ENCODE measurements around the gene QRICH1. TPM values are rescaled to one million over a fixed set of nuclear protein-coding genes. Genes with fewer than 3 reads are reported as not detected.

The QRICH1 gene
- total and polyA plus RNA-seq, 10 of the 15 experiments (the other 5 are each of a cell fraction or from before 2014, with no cell fraction given), result 22.2 to 116 (median 81.4) TPM

DNA sequence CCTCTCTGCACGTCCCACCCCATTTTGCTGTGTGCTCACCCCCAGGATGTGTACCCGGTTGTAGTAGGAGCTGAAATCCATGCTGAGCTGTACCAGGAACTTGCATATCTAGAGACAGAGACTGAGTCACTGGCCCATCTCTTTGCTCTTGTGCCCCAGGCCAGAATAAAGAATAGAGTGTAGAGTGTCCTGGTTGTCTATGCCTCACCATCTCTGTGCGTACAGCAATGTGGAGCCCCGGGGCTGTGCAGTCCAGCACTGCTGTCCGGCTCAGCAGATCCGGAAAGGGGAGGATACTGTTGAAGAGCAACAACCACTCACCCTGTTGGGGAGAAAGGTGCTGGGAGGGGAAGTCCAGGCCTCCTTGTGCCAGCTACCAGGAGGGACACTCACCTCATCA is 78.1 kb downstream of the QRICH1 start:
- CTCF ChIA-PET, result interaction anchor here (3.3 kb wide), 1 partner anchor 26 kb away, joined by 21 read pairs; the partner anchor contains the start of gene P4HTM
- WGBS (ENCODE audit: insufficient coverage, insufficient replicate concordance, low lambda C conversion rate, missing lambda C conversion rate), result 97% methylated on average over 6 of the region's 6 CpGs

DNA sequence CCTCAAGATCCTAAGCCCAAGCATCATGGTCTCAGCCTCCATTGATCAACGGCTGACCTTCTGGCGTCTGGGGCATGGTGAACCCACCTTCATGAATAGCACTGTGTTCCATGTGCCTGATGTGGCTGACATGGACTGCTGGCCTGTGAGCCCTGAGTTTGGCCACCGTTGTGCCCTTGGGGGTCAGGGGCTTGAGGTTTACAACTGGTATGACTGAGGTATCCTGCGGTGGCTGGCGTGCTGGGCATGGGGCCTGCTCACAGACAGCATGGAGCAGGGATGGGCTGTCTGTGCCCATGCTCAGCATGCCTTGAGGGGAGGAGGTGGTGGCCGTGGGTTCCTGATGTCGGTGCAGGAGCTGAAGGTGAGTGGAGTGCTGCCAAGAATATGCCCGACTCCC is 78.8 kb downstream of the QRICH1 start:
- BruUV-seq (replicated peaks), result no TSS peak
- intact Hi-C loops (cut with micrococcal nuclease; ENCODE audit: unreplicated experiment), result loop anchor here (2.0 kb wide), 1 partner anchor 26 kb away; no protein-coding TSS in a partner anchor
- H4K20me1 ChIP-seq (ENCODE audit: control insufficient read depth, insufficient read depth), result 0 out of 2 replicates have a peak, but pooled peaks cover 3% of the 10 kb centered on the region
- no peak overlapping the region for H3K4me3 ChIP-seq
- peaks cover 24 to 30% of the 10 kb centered on the region in 2 experiments for H3K36me3 ChIP-seq (ENCODE audit: control insufficient read depth in 2 of 2, insufficient read depth in 2 of 2, low read length in 1 of 2)
- ChIA-PET POLR2A (interaction anchor here (1.0 kb wide), 1 partner anchor 27 kb away, joined by 3 read pairs; no protein-coding TSS in a partner anchor), SMC1A (ENCODE audit: uncharacterized antibody, unreplicated experiment) (interaction anchor here (1.0 kb wide), 1 partner anchor 27 kb away, joined by 3 read pairs; no protein-coding TSS in a partner anchor), RAD21 (ENCODE audit: unreplicated experiment) (no interaction called here), CTCF (interaction anchor here (1.6 to 3.3 kb wide), 2 partner anchors 19 to 26 kb away, joined by 6 to 21 read pairs; partner anchors contain the start of gene P4HTM)
- H3K27me3 ChIP-seq (replicated peaks in 1 of 2; ENCODE audit: control insufficient read depth in 2 of 2, insufficient read depth in 2 of 2, low read length in 1 of 2), result no peaks in the 10 kb centered on the region
- in situ Hi-C loops (cut with MboI), result no loop called here
- H3K9me3 ChIP-seq (replicated peaks; ENCODE audit: control insufficient read depth, insufficient read depth, low read length), result no peaks in the 10 kb centered on the region
- H2AFZ ChIP-seq (ENCODE audit: control insufficient read depth, low read depth, low read length), result no peak overlapping the region
- ATAC-seq (no peak), FAIRE-seq (no peak), DNase-seq (ENCODE audit: low read depth, low spot score) (no peak)
- H3K4me1 ChIP-seq (ENCODE audit: control insufficient read depth, insufficient read depth, low read length), result peaks cover 5% of the 10 kb centered on the region; the same call in 1 of the 2 replicates
- H3K9ac ChIP-seq (ENCODE audit: control insufficient read depth, insufficient read depth, low read length), result no peak overlapping the region
- H3K4me2 ChIP-seq (ENCODE audit: control insufficient read depth, insufficient read depth), result no peak overlapping the region
- H3K79me2 ChIP-seq (ENCODE audit: control insufficient read depth, insufficient read depth, low read length), result peaks cover 16% of the 10 kb centered on the region
- no peak overlapping the region for H3K27ac ChIP-seq (ENCODE audit: control insufficient read depth, insufficient read depth)
- 96% methylated on average over 8 of the region's 8 CpGs for WGBS (ENCODE audit: insufficient coverage, insufficient replicate concordance, low lambda C conversion rate, missing lambda C conversion rate)
- TF ChIP-seq POU2F2 (IDR thresholded peaks at IDR 0.05; ENCODE audit: borderline replicate concordance, low read depth, low read length), result no peak
- TF ChIP-seq SRF (IDR thresholded peaks at IDR 0.05; ENCODE audit: low read depth in 2 of 2, low read length in 2 of 2), result no peak
- TF ChIP-seq IKZF1 (conservative IDR thresholded peaks at IDR 0.05), result no peak
- no peak for TF ChIP-seq SMAD5 (IDR thresholded peaks at IDR 0.05; ENCODE audit: low read depth)
- TF ChIP-seq SIN3A (IDR thresholded peaks at IDR 0.05; ENCODE audit: low read depth, low read length), result no peak
- no peak for TF ChIP-seq FOXK2 (IDR thresholded peaks at IDR 0.05)
- no peak for TF ChIP-seq NRF1 (conservative IDR thresholded peaks at IDR 0.05; ENCODE audit: low read depth, low read length)
- TF ChIP-seq, protein P1, sequence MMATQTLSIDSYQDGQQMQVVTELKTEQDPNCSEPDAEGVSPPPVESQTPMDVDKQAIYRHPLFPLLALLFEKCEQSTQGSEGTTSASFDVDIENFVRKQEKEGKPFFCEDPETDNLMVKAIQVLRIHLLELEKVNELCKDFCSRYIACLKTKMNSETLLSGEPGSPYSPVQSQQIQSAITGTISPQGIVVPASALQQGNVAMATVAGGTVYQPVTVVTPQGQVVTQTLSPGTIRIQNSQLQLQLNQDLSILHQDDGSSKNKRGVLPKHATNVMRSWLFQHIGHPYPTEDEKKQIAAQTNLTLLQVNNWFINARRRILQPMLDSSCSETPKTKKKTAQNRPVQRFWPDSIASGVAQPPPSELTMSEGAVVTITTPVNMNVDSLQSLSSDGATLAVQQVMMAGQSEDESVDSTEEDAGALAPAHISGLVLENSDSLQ (IDR thresholded peaks at IDR 0.05), result no peak
- TF ChIP-seq, protein P2, sequence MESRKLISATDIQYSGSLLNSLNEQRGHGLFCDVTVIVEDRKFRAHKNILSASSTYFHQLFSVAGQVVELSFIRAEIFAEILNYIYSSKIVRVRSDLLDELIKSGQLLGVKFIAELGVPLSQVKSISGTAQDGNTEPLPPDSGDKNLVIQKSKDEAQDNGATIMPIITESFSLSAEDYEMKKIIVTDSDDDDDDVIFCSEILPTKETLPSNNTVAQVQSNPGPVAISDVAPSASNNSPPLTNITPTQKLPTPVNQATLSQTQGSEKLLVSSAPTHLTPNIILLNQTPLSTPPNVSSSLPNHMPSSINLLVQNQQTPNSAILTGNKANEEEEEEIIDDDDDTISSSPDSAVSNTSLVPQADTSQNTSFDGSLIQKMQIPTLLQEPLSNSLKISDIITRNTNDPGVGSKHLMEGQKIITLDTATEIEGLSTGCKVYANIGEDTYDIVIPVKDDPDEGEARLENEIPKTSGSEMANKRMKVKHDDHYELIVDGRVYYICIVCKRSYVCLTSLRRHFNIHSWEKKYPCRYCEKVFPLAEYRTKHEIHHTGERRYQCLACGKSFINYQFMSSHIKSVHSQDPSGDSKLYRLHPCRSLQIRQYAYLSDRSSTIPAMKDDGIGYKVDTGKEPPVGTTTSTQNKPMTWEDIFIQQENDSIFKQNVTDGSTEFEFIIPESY (IDR thresholded peaks at IDR 0.05), result no peak

More for the DNA sequence above, 78.1 kb downstream of the QRICH1 start:
- POLR2A ChIA-PET, result no interaction called here
- 0 out of 2 replicates have a peak, but pooled peaks cover 3% of the 10 kb centered on the region for H4K20me1 ChIP-seq (ENCODE audit: control insufficient read depth, insufficient read depth)
- H3K9ac ChIP-seq (ENCODE audit: control insufficient read depth, insufficient read depth, low read length), result no peak overlapping the region
- in situ Hi-C loops (cut with MboI), result no loop called here
- H2AFZ ChIP-seq (ENCODE audit: control insufficient read depth, low read depth, low read length), result no peak overlapping the region
- DNase-seq (ENCODE audit: low read depth, low spot score) (no peak), ATAC-seq (no peak), FAIRE-seq (no peak)
- no peak overlapping the region for H3K4me3 ChIP-seq
- BruUV-seq (replicated peaks), result TSS peak; percentile 56
- no peaks in the 10 kb centered on the region for H3K9me3 ChIP-seq (replicated peaks; ENCODE audit: control insufficient read depth, insufficient read depth, low read length)
- no peak overlapping the region for H3K4me2 ChIP-seq (ENCODE audit: control insufficient read depth, insufficient read depth)
- H3K4me1 ChIP-seq (ENCODE audit: control insufficient read depth, insufficient read depth, low read length), result peaks cover 5% of the 10 kb centered on the region; the same call in 1 of the 2 replicates
- TF ChIP-seq, protein P3, sequence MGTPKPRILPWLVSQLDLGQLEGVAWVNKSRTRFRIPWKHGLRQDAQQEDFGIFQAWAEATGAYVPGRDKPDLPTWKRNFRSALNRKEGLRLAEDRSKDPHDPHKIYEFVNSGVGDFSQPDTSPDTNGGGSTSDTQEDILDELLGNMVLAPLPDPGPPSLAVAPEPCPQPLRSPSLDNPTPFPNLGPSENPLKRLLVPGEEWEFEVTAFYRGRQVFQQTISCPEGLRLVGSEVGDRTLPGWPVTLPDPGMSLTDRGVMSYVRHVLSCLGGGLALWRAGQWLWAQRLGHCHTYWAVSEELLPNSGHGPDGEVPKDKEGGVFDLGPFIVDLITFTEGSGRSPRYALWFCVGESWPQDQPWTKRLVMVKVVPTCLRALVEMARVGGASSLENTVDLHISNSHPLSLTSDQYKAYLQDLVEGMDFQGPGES (IDR thresholded peaks at IDR 0.05), result no peak
- TF ChIP-seq POLR2AphosphoS2 (IDR thresholded peaks at IDR 0.05; ENCODE audit: low read depth, low read length), result peak; percentile 4; the same call in 1 of the 2 replicates
- SMC1A ChIA-PET (ENCODE audit: uncharacterized antibody, unreplicated experiment), result interaction anchor here (1.3 kb wide), 1 partner anchor 28 kb away, joined by 3 read pairs; no protein-coding TSS in a partner anchor
- H3K27me3 ChIP-seq (replicated peaks in 1 of 2; ENCODE audit: control insufficient read depth in 2 of 2, insufficient read depth in 2 of 2, low read length in 1 of 2), result no peaks in the 10 kb centered on the region
- no peak overlapping the region for H3K27ac ChIP-seq (ENCODE audit: control insufficient read depth, insufficient read depth)
- H3K79me2 ChIP-seq (ENCODE audit: control insufficient read depth, insufficient read depth, low read length), result peaks cover 21% of the 10 kb centered on the region
- RAD21 ChIA-PET (ENCODE audit: unreplicated experiment), result no interaction called here
- peaks cover 24 to 30% of the 10 kb centered on the region in 2 experiments for H3K36me3 ChIP-seq (ENCODE audit: control insufficient read depth in 2 of 2, insufficient read depth in 2 of 2, low read length in 1 of 2)
- intact Hi-C loops (cut with micrococcal nuclease; ENCODE audit: unreplicated experiment), result loop anchor here (2.0 kb wide), 1 partner anchor 27 kb away; no protein-coding TSS in a partner anchor
